Stimulated activated naive CD8-positive, alpha-beta T cell treated with anti-CD3 and anti-CD28 coated beads, Interleukin-15, Interleukin-2, amounts not matched to agents 100 U/mL and 50 U/mL, for 24 hours (primary cell): ENCODE results near the gene EXOC6.

ENCODE experiments used
- ATAC-seq: fragments of 150-1000 bp; cut with Tn5 transposase; one replicate; pipeline ENCODE4 v1.10.0; 2021
- DNase-seq: peaks from one replicate; pipeline ENCODE4 v3.0.0; 2021

The EXOC6 gene

GRCh38 chr10:93066544-93066913 lies 218.2 kb downstream of the EXOC6 start:
- no peak for DNase-seq
- no peak for ATAC-seq

GRCh38 chr10:93067443-93068365 lies 219.4 kb downstream of the EXOC6 start:
- DNase-seq: no peak
- no peak for ATAC-seq

- ATAC-seq (no peak), DNase-seq (no peak)
These were observed 220.3 kb downstream of the EXOC6 start for GRCh38 chr10:93068411-93069244.

- DNase-seq (no peak), ATAC-seq (no peak)
These were observed 220.9 kb downstream of the EXOC6 start for GRCh38 chr10:93069245-93069561.

GRCh38 chr10:93070378-93071176 lies 222.3 kb downstream of the EXOC6 start:
- DNase-seq (no peak), ATAC-seq (no peak)

- DNase-seq: no peak
- ATAC-seq: no peak
These were observed 222.8 kb downstream of the EXOC6 start for GRCh38 chr10:93071177-93071472.

- DNase-seq: no peak
- no peak for ATAC-seq
These were observed 223.4 kb downstream of the EXOC6 start for GRCh38 chr10:93071674-93072224.

GRCh38 chr10:93072225-93072712 lies 223.9 kb downstream of the EXOC6 start:
- ATAC-seq (no peak), DNase-seq (no peak)

- no peak for ATAC-seq
- DNase-seq: no peak
These were observed 224.6 kb downstream of the EXOC6 start for GRCh38 chr10:93072713-93073538.

GRCh38 chr10:93073539-93074146 lies 225.3 kb downstream of the EXOC6 start, which contains the start of gene CYP26A1:
Gene CYP26A1, plus strand, starts transcription at chr10:93073893. Its CDS starts 42 bp downstream, at chr10:93073935.
- ATAC-seq (no peak), DNase-seq (peak; percentile 18)

GRCh38 chr10:93074147-93074596 lies 225.9 kb downstream of the EXOC6 start:
- ATAC-seq (no peak), DNase-seq (no peak)

- ATAC-seq: no peak
- no peak for DNase-seq
These were observed 226.5 kb downstream of the EXOC6 start for GRCh38 chr10:93074597-93075368.

GRCh38 chr10:93075369-93076221 lies 227.3 kb downstream of the EXOC6 start:
- ATAC-seq (peak; percentile 33), DNase-seq (no peak)

GRCh38 chr10:93076871-93077270 lies 228.6 kb downstream of the EXOC6 start:
- ATAC-seq: no peak
- DNase-seq: no peak

GRCh38 chr10:93077860-93078337 lies 229.6 kb downstream of the EXOC6 start:
- DNase-seq (no peak), ATAC-seq (no peak)

GRCh38 chr10:93079663-93080349 lies 231.5 kb downstream of the EXOC6 start:
- ATAC-seq (no peak), DNase-seq (no peak)

- DNase-seq (peak; percentile 62), ATAC-seq (peak; percentile 42)
These were observed 232.2 kb downstream of the EXOC6 start for GRCh38 chr10:93080350-93081046.
